ENCODE measurements around the gene CCDC12.

Gene CCDC12

GRCh38 chr3:46976326-46977190, at the start of gene CCDC12:
Gene CCDC12, minus strand, starts transcription at chr3:46976745. Its CDS starts 13 bp downstream, at chr3:46976732.
- peak; percentile 92 for DNase-seq (ENCODE audit: low read depth, low spot score)

- no peak for DNase-seq (ENCODE audit: low read depth, low spot score)
Observed at GRCh38 chr3:47024932-47025331, 48.4 kb upstream of the CCDC12 start.

- DNase-seq (ENCODE audit: low read depth, low spot score), result no peak
Observed at GRCh38 chr3:47022641-47023071, 46.1 kb upstream of the CCDC12 start.

GRCh38 chr3:47020311-47020710, 43.8 kb upstream of the CCDC12 start:
- DNase-seq (ENCODE audit: low read depth, low spot score), result no peak

GRCh38 chr3:47019201-47019600, 42.7 kb upstream of the CCDC12 start:
- no peak for DNase-seq (ENCODE audit: low read depth, low spot score)

- DNase-seq (ENCODE audit: low read depth, low spot score), result no peak
Observed at GRCh38 chr3:47018269-47018611, 41.7 kb upstream of the CCDC12 start.

GRCh38 chr3:47017504-47018268, 41.1 kb upstream of the CCDC12 start:
- DNase-seq (ENCODE audit: low read depth, low spot score), result no peak

GRCh38 chr3:47016934-47017435, 40.4 kb upstream of the CCDC12 start:
- no peak for DNase-seq (ENCODE audit: low read depth, low spot score)

- no peak for DNase-seq (ENCODE audit: low read depth, low spot score)
Observed at GRCh38 chr3:47016086-47016933, 39.8 kb upstream of the CCDC12 start.

- DNase-seq (ENCODE audit: low read depth, low spot score), result no peak
Observed at GRCh38 chr3:47015151-47015550, 38.6 kb upstream of the CCDC12 start.

- no peak for DNase-seq (ENCODE audit: low read depth, low spot score)
Observed at GRCh38 chr3:47014036-47014435, 37.5 kb upstream of the CCDC12 start.

GRCh38 chr3:47013231-47013630, 36.7 kb upstream of the CCDC12 start:
- no peak for DNase-seq (ENCODE audit: low read depth, low spot score)

GRCh38 chr3:47012342-47013230, 36.0 kb upstream of the CCDC12 start:
- DNase-seq (ENCODE audit: low read depth, low spot score), result no peak

GRCh38 chr3:47011371-47011770, 34.8 kb upstream of the CCDC12 start:
- DNase-seq (ENCODE audit: low read depth, low spot score), result no peak

- no peak for DNase-seq (ENCODE audit: low read depth, low spot score)
Observed at GRCh38 chr3:47010910-47011309, 34.4 kb upstream of the CCDC12 start.

- DNase-seq (ENCODE audit: low read depth, low spot score), result no peak
Observed at GRCh38 chr3:47010111-47010712, 33.7 kb upstream of the CCDC12 start.

GRCh38 chr3:47009225-47010110, 32.9 kb upstream of the CCDC12 start:
- DNase-seq (ENCODE audit: low read depth, low spot score), result peak; percentile 57

GRCh38 chr3:47008851-47009224, 32.3 kb upstream of the CCDC12 start:
- DNase-seq (ENCODE audit: low read depth, low spot score), result no peak

GRCh38 chr3:47008234-47008796, 31.8 kb upstream of the CCDC12 start:
- DNase-seq (ENCODE audit: low read depth, low spot score), result no peak

All from brain pericyte (primary cell).